Kidney (tissue), 14 donors: ENCODE data around the gene HLA-DQB2. TPM values are rescaled to one million over a fixed set of nuclear protein-coding genes. Genes with fewer than 3 reads are reported as not detected.

Experiments
- DNase-seq, 5 donors: peaks; one replicate each; pipeline ENCODE4 v3.0.0-alpha.2; 2013 to 2020
- FAIRE-seq: peaks from 2 replicates; lab custom pipeline; 2012; peaks lifted over from hg19 to GRCh38; lab: Jason Lieb, UNC
- H3K27ac ChIP-seq, 2 donors: one replicate each; pipeline ENCODE4 v1.7.0; 2013; ENCODE audit warnings: low read depth in 2 of 2, low read length in 2 of 2, inconsistent platforms in 1 of 2
- H3K27me3 ChIP-seq: one replicate; pipeline ENCODE4 v1.7.1; 2013; ENCODE audit warnings: low read length, inconsistent platforms; ENCODE audit not compliant: control insufficient read depth, insufficient read depth
- H3K36me3 ChIP-seq, 3 donors: one replicate each; pipeline versions ENCODE4 v1.7.0 to v1.7.1; 2013; ENCODE audit warnings: low read length in 3 of 3, control low read depth in 1 of 3, inconsistent platforms in 1 of 3; ENCODE audit not compliant: insufficient read depth in 3 of 3, control insufficient read depth in 2 of 3
- H3K4me1 ChIP-seq, 3 donors: one replicate each; pipeline versions ENCODE4 v1.7.0 to v1.7.1; 2013; ENCODE audit warnings: low read length in 3 of 3, inconsistent platforms in 1 of 3, low read depth in 1 of 3; ENCODE audit not compliant: control insufficient read depth in 2 of 3, insufficient read depth in 2 of 3
- H3K4me3 ChIP-seq, 3 donors: one replicate each; pipeline versions ENCODE4 v1.7.0 to v1.8.1; 2013; ENCODE audit warnings: low read length in 3 of 3, control low read depth in 1 of 3, inconsistent platforms in 1 of 3
- H3K9ac ChIP-seq, 3 donors: one replicate each; pipeline versions ENCODE4 v1.7.0 to v1.7.1; 2013; ENCODE audit warnings: low read length in 3 of 3, control low read depth in 1 of 3, inconsistent platforms in 1 of 3
- H3K9me3 ChIP-seq, 3 donors: one replicate each; pipeline versions ENCODE4 v1.7.0 to v1.7.1; 2013; ENCODE audit warnings: low read length in 3 of 3, control low read depth in 1 of 3, inconsistent platforms in 1 of 3; ENCODE audit not compliant: control insufficient read depth in 2 of 3, insufficient read depth in 1 of 3
- intact Hi-C: fragments of 100-400 bp; cut with DNase I; formaldehyde crosslinking; loops from one replicate; pipeline ENCODE4 v1.11.1; 2022
- polyA plus RNA-seq: library from polyadenylated mRNA; stranded (reverse); fragments of 350-450 nt; fragmentation: Illumina TruSeq; extraction: RNeasy Lipid Tissue Mini Kit (QIAGEN cat#74804); gene quantifications from one replicate; pipeline ENCODE4 v1.2.3, GENCODE V29; 2014; ENCODE audit warnings: low read depth, low replicate concordance; ENCODE audit not compliant: insufficient read depth
- total RNA-seq: library from RNA; stranded (reverse); fragmentation: NEBNext Ultra II Directional; extraction: Animal tissue kit (Norgen Biotek cat#: 25700); gene quantifications from one replicate; pipeline ENCODE4 v1.2.1, GENCODE V29; 2021
- TF ChIP-seq, protein P1 (sequence below): IDR thresholded peaks from 3 replicates; pipeline ENCODE4 v1.5.1; 2012; ENCODE audit warnings: mild to moderate bottlenecking, moderate library complexity, borderline replicate concordance; ENCODE audit not compliant: insufficient read depth; ENCODE audit errors: extremely low read depth
- donor health status: control.
- donor health status: control.
- donor health status: control.
- donor health status: control.
- donor health status: control.
- donor health status: DM: yes; HTN: yes; CAD: no.
- donor health status: Normal renal cell carcinoma (clear cell type).

The HLA-DQB2 gene
- total and polyA plus RNA-seq, 2 donors from 2014 or later: 1.7 to 15.1 TPM

DNA sequence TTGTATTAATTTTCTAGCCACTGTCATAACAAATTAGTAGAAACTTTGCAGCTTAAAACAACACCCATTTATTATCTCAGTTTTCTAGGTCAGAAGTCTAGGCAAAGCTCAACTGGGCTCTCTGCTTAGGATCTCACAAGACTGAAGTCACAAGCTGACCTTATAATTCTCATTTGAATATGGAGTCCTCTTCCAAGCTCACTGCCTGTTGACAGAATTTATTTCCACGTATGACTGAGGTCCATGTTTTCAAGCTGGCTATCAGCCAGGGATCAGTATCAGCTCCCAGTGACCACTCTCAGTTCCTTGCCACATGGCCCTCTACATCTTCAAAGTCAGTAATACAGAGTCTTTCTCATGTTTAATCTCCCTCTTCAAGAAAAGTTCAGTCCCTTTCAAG is 11.7 kb upstream of the HLA-DQB2 start:
- TF ChIP-seq, protein P1, sequence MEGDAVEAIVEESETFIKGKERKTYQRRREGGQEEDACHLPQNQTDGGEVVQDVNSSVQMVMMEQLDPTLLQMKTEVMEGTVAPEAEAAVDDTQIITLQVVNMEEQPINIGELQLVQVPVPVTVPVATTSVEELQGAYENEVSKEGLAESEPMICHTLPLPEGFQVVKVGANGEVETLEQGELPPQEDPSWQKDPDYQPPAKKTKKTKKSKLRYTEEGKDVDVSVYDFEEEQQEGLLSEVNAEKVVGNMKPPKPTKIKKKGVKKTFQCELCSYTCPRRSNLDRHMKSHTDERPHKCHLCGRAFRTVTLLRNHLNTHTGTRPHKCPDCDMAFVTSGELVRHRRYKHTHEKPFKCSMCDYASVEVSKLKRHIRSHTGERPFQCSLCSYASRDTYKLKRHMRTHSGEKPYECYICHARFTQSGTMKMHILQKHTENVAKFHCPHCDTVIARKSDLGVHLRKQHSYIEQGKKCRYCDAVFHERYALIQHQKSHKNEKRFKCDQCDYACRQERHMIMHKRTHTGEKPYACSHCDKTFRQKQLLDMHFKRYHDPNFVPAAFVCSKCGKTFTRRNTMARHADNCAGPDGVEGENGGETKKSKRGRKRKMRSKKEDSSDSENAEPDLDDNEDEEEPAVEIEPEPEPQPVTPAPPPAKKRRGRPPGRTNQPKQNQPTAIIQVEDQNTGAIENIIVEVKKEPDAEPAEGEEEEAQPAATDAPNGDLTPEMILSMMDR: no peak
- DNase-seq (no peak), FAIRE-seq (no peak)
- H3K36me3 ChIP-seq: no peaks in the 10 kb centered on the region
- H3K27ac ChIP-seq: no peak overlapping the region
- H3K4me3 ChIP-seq: no peak overlapping the region
- no peaks in the 10 kb centered on the region for H3K4me1 ChIP-seq
- H3K9me3 ChIP-seq: no peaks in the 10 kb centered on the region
- no peaks in the 10 kb centered on the region for H3K27me3 ChIP-seq
- intact Hi-C loops: no loop called here
- H3K9ac ChIP-seq: no peak overlapping the region

DNA sequence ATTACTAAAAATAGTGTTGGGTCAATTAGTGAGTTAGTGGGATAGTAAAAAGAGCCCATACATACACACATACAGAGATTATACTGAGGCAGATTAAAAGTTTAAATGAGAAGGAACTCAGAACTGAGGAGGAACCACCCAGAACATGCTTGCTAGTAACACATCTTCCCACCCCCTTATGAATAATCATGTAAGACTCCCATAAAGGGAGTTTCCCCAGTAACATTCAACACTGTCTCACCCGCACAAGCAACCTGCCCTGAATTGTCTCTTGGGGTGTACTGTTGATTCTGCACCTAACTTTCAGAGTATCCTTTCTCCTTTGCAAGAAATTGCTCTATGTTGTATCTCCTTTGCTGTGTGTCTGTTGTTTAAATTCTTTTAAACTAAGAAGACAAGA is 11.1 kb upstream of the HLA-DQB2 start:
- Histone ChIP-seq H3K36me3 (no peaks in the 10 kb centered on the region), H3K9ac (no peak overlapping the region), H3K4me1 (no peaks in the 10 kb centered on the region), H3K4me3 (no peak overlapping the region), H3K27ac (no peak overlapping the region), H3K27me3 (no peaks in the 10 kb centered on the region), H3K9me3 (no peaks in the 10 kb centered on the region)
- TF ChIP-seq, protein P1: no peak
- FAIRE-seq (no peak), DNase-seq (no peak)
- intact Hi-C loops: no loop called here

- H3K9ac ChIP-seq: no peak overlapping the region
- no peak overlapping the region for H3K4me3 ChIP-seq
- intact Hi-C loops: no loop called here
- H3K36me3 ChIP-seq: no peaks in the 10 kb centered on the region
- H3K9me3 ChIP-seq: no peaks in the 10 kb centered on the region
- no peaks in the 10 kb centered on the region for H3K27me3 ChIP-seq
- no peaks in the 10 kb centered on the region for H3K4me1 ChIP-seq
- DNase-seq: no peak
- no peak overlapping the region for H3K27ac ChIP-seq
- TF ChIP-seq, protein P1: no peak
- no peak for FAIRE-seq
Observed at GRCh38 chr6:32772656-32773055, 9.3 kb upstream of the HLA-DQB2 start.

- Histone ChIP-seq H3K4me1 (no peaks in the 10 kb centered on the region), H3K9ac (no peak overlapping the region), H3K4me3 (no peak overlapping the region), H3K27ac (no peak overlapping the region), H3K36me3 (no peaks in the 10 kb centered on the region), H3K9me3 (no peaks in the 10 kb centered on the region), H3K27me3 (peaks cover 4% of the 10 kb centered on the region)
- intact Hi-C loops: no loop called here
- FAIRE-seq (no peak), DNase-seq (no peak)
- TF ChIP-seq, protein P1: no peak
Observed at GRCh38 chr6:32764048-32764447, 716 bp upstream of the HLA-DQB2 start.
